ENCODE data around the gene TYMP. TPM values are rescaled to one million over a fixed set of nuclear protein-coding genes. Genes with fewer than 3 reads are reported as not detected.

The TYMP gene
- total and polyA plus RNA-seq, 10 of the 15 experiments (the other 5 are each of a cell fraction or from before 2014, with no cell fraction given), result 0.42 to 57.8 (median 24.6) TPM

GRCh38 chr22:50502096-50502495 is 27.7 kb downstream of the TYMP start:
- Histone ChIP-seq H2AFZ (ENCODE audit: control insufficient read depth, low read depth, low read length) (no peak overlapping the region), H4K20me1 (ENCODE audit: control insufficient read depth, insufficient read depth) (no peaks in the 10 kb centered on the region), H3K4me2 (ENCODE audit: control insufficient read depth, insufficient read depth) (no peak overlapping the region), H3K27me3 (replicated peaks in 1 of 2; ENCODE audit: control insufficient read depth in 2 of 2, insufficient read depth in 2 of 2, low read length in 1 of 2) (no peaks in the 10 kb centered on the region), H3K4me3 (no peak overlapping the region), H3K79me2 (ENCODE audit: control insufficient read depth, insufficient read depth, low read length) (peaks cover 10% of the 10 kb centered on the region), H3K9me3 (replicated peaks; ENCODE audit: control insufficient read depth, insufficient read depth, low read length) (no peaks in the 10 kb centered on the region), H3K4me1 (ENCODE audit: control insufficient read depth, insufficient read depth, low read length) (peaks cover 4% of the 10 kb centered on the region), H3K36me3 (ENCODE audit: control insufficient read depth in 2 of 2, insufficient read depth in 2 of 2, low read length in 1 of 2) (peaks cover 4 to 8% of the 10 kb centered on the region in 2 experiments; a peak in 3 of 4 replicates), H3K27ac (ENCODE audit: control insufficient read depth, insufficient read depth) (no peak overlapping the region), H3K9ac (ENCODE audit: control insufficient read depth, insufficient read depth, low read length) (no peak overlapping the region)
- 96% methylated on average over 6 of the region's 6 CpGs for WGBS (ENCODE audit: insufficient coverage, insufficient replicate concordance, low lambda C conversion rate, missing lambda C conversion rate)
- intact Hi-C loops (cut with micrococcal nuclease; ENCODE audit: unreplicated experiment), result no loop called here
- ATAC-seq (no peak), FAIRE-seq (no peak), DNase-seq (ENCODE audit: low read depth, low spot score) (no peak)
- CTCF ChIA-PET, result interaction anchor here (0.9 kb wide), 1 partner anchor 8 kb away, joined by 3 read pairs; no protein-coding TSS in a partner anchor
- no TSS peak for BruUV-seq (replicated peaks)
- SMC1A ChIA-PET (ENCODE audit: uncharacterized antibody, unreplicated experiment), result interaction anchor here (1.7 kb wide), 1 partner anchor 119 kb away, joined by 4 read pairs; no protein-coding TSS in a partner anchor
- RAD21 ChIA-PET (ENCODE audit: unreplicated experiment), result no interaction called here
- in situ Hi-C loops (cut with MboI), result no loop called here
- POLR2A ChIA-PET, result interaction anchor here (0.6 kb wide), 1 partner anchor 29 kb away, joined by 3 read pairs; no protein-coding TSS in a partner anchor
- TF ChIP-seq, protein P1, sequence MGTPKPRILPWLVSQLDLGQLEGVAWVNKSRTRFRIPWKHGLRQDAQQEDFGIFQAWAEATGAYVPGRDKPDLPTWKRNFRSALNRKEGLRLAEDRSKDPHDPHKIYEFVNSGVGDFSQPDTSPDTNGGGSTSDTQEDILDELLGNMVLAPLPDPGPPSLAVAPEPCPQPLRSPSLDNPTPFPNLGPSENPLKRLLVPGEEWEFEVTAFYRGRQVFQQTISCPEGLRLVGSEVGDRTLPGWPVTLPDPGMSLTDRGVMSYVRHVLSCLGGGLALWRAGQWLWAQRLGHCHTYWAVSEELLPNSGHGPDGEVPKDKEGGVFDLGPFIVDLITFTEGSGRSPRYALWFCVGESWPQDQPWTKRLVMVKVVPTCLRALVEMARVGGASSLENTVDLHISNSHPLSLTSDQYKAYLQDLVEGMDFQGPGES (IDR thresholded peaks at IDR 0.05), result no peak
- TF ChIP-seq EP300 (IDR thresholded peaks at IDR 0.05; ENCODE audit: borderline replicate concordance in 1 of 2, control insufficient read depth in 1 of 2, low read depth in 2 of 2, low read length in 2 of 2) (no peak), MLLT1 (IDR thresholded peaks at IDR 0.05) (no peak), ZBED1 (IDR thresholded peaks at IDR 0.05; ENCODE audit: borderline replicate concordance) (no peak), BRCA1 (IDR thresholded peaks at IDR 0.05; ENCODE audit: low read depth, low read length) (no peak), ESRRA (IDR thresholded peaks at IDR 0.05; ENCODE audit: low read length) (no peak), HSF1 (IDR thresholded peaks at IDR 0.05; ENCODE audit: low read depth, low read length) (no peak), POLR2AphosphoS2 (IDR thresholded peaks at IDR 0.05; ENCODE audit: low read depth, low read length) (no peak), SRF (IDR thresholded peaks at IDR 0.05; ENCODE audit: low read depth in 2 of 2, low read length in 2 of 2) (no peak), EED (IDR thresholded peaks at IDR 0.05; ENCODE audit: low read depth) (no peak), SMARCA5 (IDR thresholded peaks at IDR 0.05) (no peak), HDGF (IDR thresholded peaks at IDR 0.05) (no peak), KAT2A (conservative IDR thresholded peaks at IDR 0.05; ENCODE audit: control insufficient read depth, low read depth, low read length) (no peak)
- TF ChIP-seq, protein P2, sequence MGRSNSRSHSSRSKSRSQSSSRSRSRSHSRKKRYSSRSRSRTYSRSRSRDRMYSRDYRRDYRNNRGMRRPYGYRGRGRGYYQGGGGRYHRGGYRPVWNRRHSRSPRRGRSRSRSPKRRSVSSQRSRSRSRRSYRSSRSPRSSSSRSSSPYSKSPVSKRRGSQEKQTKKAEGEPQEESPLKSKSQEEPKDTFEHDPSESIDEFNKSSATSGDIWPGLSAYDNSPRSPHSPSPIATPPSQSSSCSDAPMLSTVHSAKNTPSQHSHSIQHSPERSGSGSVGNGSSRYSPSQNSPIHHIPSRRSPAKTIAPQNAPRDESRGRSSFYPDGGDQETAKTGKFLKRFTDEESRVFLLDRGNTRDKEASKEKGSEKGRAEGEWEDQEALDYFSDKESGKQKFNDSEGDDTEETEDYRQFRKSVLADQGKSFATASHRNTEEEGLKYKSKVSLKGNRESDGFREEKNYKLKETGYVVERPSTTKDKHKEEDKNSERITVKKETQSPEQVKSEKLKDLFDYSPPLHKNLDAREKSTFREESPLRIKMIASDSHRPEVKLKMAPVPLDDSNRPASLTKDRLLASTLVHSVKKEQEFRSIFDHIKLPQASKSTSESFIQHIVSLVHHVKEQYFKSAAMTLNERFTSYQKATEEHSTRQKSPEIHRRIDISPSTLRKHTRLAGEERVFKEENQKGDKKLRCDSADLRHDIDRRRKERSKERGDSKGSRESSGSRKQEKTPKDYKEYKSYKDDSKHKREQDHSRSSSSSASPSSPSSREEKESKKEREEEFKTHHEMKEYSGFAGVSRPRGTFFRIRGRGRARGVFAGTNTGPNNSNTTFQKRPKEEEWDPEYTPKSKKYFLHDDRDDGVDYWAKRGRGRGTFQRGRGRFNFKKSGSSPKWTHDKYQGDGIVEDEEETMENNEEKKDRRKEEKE (IDR thresholded peaks at IDR 0.05), result no peak
